CD4-positive, alpha-beta T cell treated with Interleukin-6 at 100 ng/mL for 8 hours (primary cell): ENCODE data around the gene RAMP3.
"Not testable (repeated sequence)": the region's sequence is repeated elsewhere in the genome, so short reads cannot be mapped to it uniquely, and the experiment has no call there.

Experiments
- DNase-seq: peaks from one replicate; pipeline ENCODE4 v3.0.0-alpha.2; 2020; ENCODE audit warnings: mixed read lengths, low spot score

RAMP3 gene

GRCh38 chr7:45157286-45157652 is 322 bp upstream of the RAMP3 start:
- no peak for DNase-seq

- DNase-seq, result no peak
Observed at GRCh38 chr7:45158471-45158870, 880 bp downstream of the RAMP3 start.

- DNase-seq, result no peak
Observed at GRCh38 chr7:45159296-45159695, 1.7 kb downstream of the RAMP3 start.

GRCh38 chr7:45160417-45160881 is 2.9 kb downstream of the RAMP3 start:
- no peak for DNase-seq

- DNase-seq, result no peak
Observed at GRCh38 chr7:45161138-45161537, 3.5 kb downstream of the RAMP3 start.

- DNase-seq, result no peak
Observed at GRCh38 chr7:45161842-45162241, 4.3 kb downstream of the RAMP3 start.

- no peak for DNase-seq
Observed at GRCh38 chr7:45162311-45162845, 4.8 kb downstream of the RAMP3 start.

GRCh38 chr7:45162943-45163691 is 5.5 kb downstream of the RAMP3 start:
- no peak for DNase-seq

- no peak for DNase-seq
Observed at GRCh38 chr7:45163692-45164052, 6.1 kb downstream of the RAMP3 start.

GRCh38 chr7:45164271-45164670 is 6.7 kb downstream of the RAMP3 start:
- DNase-seq, result not testable (repeated sequence)

GRCh38 chr7:45165857-45166256 is 8.3 kb downstream of the RAMP3 start:
- DNase-seq, result no peak

- DNase-seq, result no peak
Observed at GRCh38 chr7:45171946-45172345, 14.4 kb downstream of the RAMP3 start.

GRCh38 chr7:45173596-45174327 is 16.2 kb downstream of the RAMP3 start:
- DNase-seq, result no peak

GRCh38 chr7:45174328-45174610 is 16.7 kb downstream of the RAMP3 start:
- DNase-seq, result no peak

- DNase-seq, result no peak
Observed at GRCh38 chr7:45174966-45175765, 17.6 kb downstream of the RAMP3 start.

GRCh38 chr7:45176091-45176490 is 18.5 kb downstream of the RAMP3 start:
- DNase-seq, result no peak

- DNase-seq, result no peak
Observed at GRCh38 chr7:45176886-45177731, 19.5 kb downstream of the RAMP3 start.

GRCh38 chr7:45177801-45178200 is 20.2 kb downstream of the RAMP3 start:
- DNase-seq, result no peak

GRCh38 chr7:45178241-45179225 is 20.9 kb downstream of the RAMP3 start:
- no peak for DNase-seq

GRCh38 chr7:45179666-45180065 is 22.1 kb downstream of the RAMP3 start:
- no peak for DNase-seq
